HCT116 (cell line): ENCODE data around the gene PAPOLG. TPM values are rescaled to one million over a fixed set of nuclear protein-coding genes. Genes with fewer than 3 reads are reported as not detected.
"Not testable (repeated sequence)": the region's sequence is repeated elsewhere in the genome, so short reads cannot be mapped to it uniquely, and the experiment has no call there.

Experiments
- ATAC-seq: fragments of 200-7000 bp; cut with Tn5 transposase; 2 replicates; pipeline ENCODE4 v1.9.1; 2020; ENCODE audit warnings: mild to moderate bottlenecking, moderate library complexity
- BruUV-seq: library from RNA; stranded (reverse); fragments of 400-500 nt; replicated peaks from 2 replicates; lab custom pipeline; 2021; lab: Mats Ljungman, UMichigan
- CTCF ChIA-PET: fragments of 300-600 bp; sonication (Branson Sonifier 250); formaldehyde crosslinking; loops from one replicate; lab custom pipeline; 2021; ENCODE audit warnings: antibody characterized with exemption; lab: Charles Lee
- POLR2A ChIA-PET: fragments of 300-600, 350-600 bp; sonication (Branson Sonifier 250); formaldehyde crosslinking; loops from one replicate; lab custom pipeline; 2021; ENCODE audit warnings: antibody characterized with exemption; lab: Charles Lee
- RAD21 ChIA-PET, 2 experiments: fragments of 300-600 bp; sonication (Branson Sonifier 250); formaldehyde crosslinking; loops; one replicate each; lab custom pipeline; 2023; ENCODE audit warnings: low total read pairs in 2 of 2; ENCODE audit not compliant: uncharacterized antibody in 2 of 2, unreplicated experiment in 2 of 2, low non-redundant PET in 1 of 2; lab: Charles Lee
- DNase-seq: peaks from one replicate; pipeline ENCODE4 v3.0.0-alpha.2; 2010; ENCODE audit warnings: low read depth, low spot score
- H2AFZ ChIP-seq: fragments of 200-600 bp; shearing (Covaris generic), sonication (generic); 2 replicates; pipeline ENCODE4 v1.6.1; 2017; ENCODE audit warnings: low read depth, mixed run types, mixed read lengths, antibody characterized with exemption, low read length; ENCODE audit not compliant: poor library complexity, severe bottlenecking
- H3K27ac ChIP-seq: 2 replicates; pipeline ENCODE4 v1.5.1; 2012; ENCODE audit warnings: low read depth, low read length
- H3K27me3 ChIP-seq: fragments of 200-600 bp; sonication (generic); 2 replicates; pipeline ENCODE4 v1.6.1; 2016; ENCODE audit warnings: mixed run types, low read length, mixed read lengths; ENCODE audit not compliant: insufficient read depth
- H3K36me3 ChIP-seq, 2 experiments: fragments of 200-500 bp in 1 of 2; fragments of 200-600 bp in 1 of 2; sonication (Bioruptor generic) in 1 of 2; sonication (generic) in 1 of 2; 2 replicates each; pipeline versions ENCODE4 v1.5.1 to v1.6.1; 2014 to 2016; ENCODE audit warnings: low read length in 2 of 2, inconsistent platforms in 1 of 2, mixed read lengths in 1 of 2, mixed run types in 1 of 2; ENCODE audit not compliant: insufficient read depth in 2 of 2, control insufficient read depth in 1 of 2
- H3K4me1 ChIP-seq, 2 experiments: fragments of 200-600 bp in 1 of 2; sonication (generic) in 1 of 2; 2 replicates each; pipeline versions ENCODE4 v1.5.1 to v1.6.1; 2012 to 2017; ENCODE audit warnings: low read length in 2 of 2, inconsistent platforms in 1 of 2, mild to moderate bottlenecking in 1 of 2, mixed read lengths in 1 of 2, mixed run types in 1 of 2, moderate library complexity in 1 of 2; ENCODE audit not compliant: insufficient read depth in 2 of 2, control insufficient read depth in 1 of 2
- H3K4me2 ChIP-seq: fragments of 200-600 bp; sonication (generic); 2 replicates; pipeline ENCODE4 v1.6.1; 2017; ENCODE audit warnings: mixed run types, low read length, mixed read lengths
- H3K4me3 ChIP-seq, 2 experiments: fragments of 200-600 bp in 1 of 2; sonication (generic) in 1 of 2; replicated peaks in 1 of 2; 2 replicates each; pipeline ENCODE4 v1.5.1; 2011 to 2016; ENCODE audit warnings: low read length in 2 of 2, control low read depth in 1 of 2, low read depth in 1 of 2, mild to moderate bottlenecking in 1 of 2, mixed read lengths in 1 of 2, mixed run types in 1 of 2
- H3K79me2 ChIP-seq: fragments of 200-600 bp; sonication (generic); 2 replicates; pipeline ENCODE4 v1.6.1; 2017; ENCODE audit warnings: mild to moderate bottlenecking, mixed run types, low read length, moderate library complexity, mixed read lengths; ENCODE audit not compliant: insufficient read depth
- H3K9ac ChIP-seq: fragments of 200-600 bp; sonication (generic); 2 replicates; pipeline ENCODE4 v1.6.1; 2016; ENCODE audit warnings: low read length, mixed read lengths
- H3K9me2 ChIP-seq: fragments of 200-600 bp; sonication (generic), shearing (Covaris generic); 2 replicates; pipeline ENCODE4 v1.6.1; 2017; ENCODE audit warnings: mixed run types, mild to moderate bottlenecking, moderate library complexity; ENCODE audit not compliant: insufficient read depth
- H3K9me3 ChIP-seq, 2 experiments: fragments of 200-500 bp in 1 of 2; fragments of 200-600 bp in 1 of 2; sonication (Bioruptor generic) in 1 of 2; sonication (generic) in 1 of 2; 2 replicates each; pipeline ENCODE4 v1.6.1; 2014 to 2017; ENCODE audit warnings: low read length in 2 of 2, mixed read lengths in 2 of 2, inconsistent platforms in 1 of 2, low read depth in 1 of 2, mild to moderate bottlenecking in 1 of 2, mixed run types in 1 of 2, moderate library complexity in 1 of 2; ENCODE audit not compliant: control insufficient read depth in 1 of 2, insufficient read depth in 1 of 2
- H4K20me1 ChIP-seq: fragments of 200-600 bp; sonication (generic), shearing (Covaris generic); 2 replicates; pipeline ENCODE4 v1.6.1; 2017; ENCODE audit warnings: mixed run types, mild to moderate bottlenecking, moderate library complexity; ENCODE audit not compliant: insufficient read depth
- ELF1 ChIP-seq: IDR thresholded peaks from 2 replicates; pipeline ENCODE4 v1.6.1; 2012; ENCODE audit warnings: low read depth, borderline replicate concordance
- POLR2A ChIP-seq: IDR thresholded peaks from 2 replicates; pipeline ENCODE4 v1.7.0; 2011; ENCODE audit warnings: borderline replicate concordance; ENCODE audit not compliant: insufficient read depth, insufficient read length; ENCODE audit errors: extremely low read depth
- POLR2AphosphoS5 ChIP-seq: IDR thresholded peaks from 2 replicates; pipeline ENCODE4 v1.6.1; 2011; ENCODE audit warnings: mild to moderate bottlenecking, low read depth, low read length, moderate library complexity
- SRF ChIP-seq: IDR thresholded peaks from 2 replicates; pipeline ENCODE4 v1.6.1; 2012; ENCODE audit warnings: low read depth
- ZFX ChIP-seq: fragments of 450-650 bp; IDR thresholded peaks from 2 replicates; pipeline ENCODE4 v1.6.1; 2017
- intact Hi-C: fragments of 100-400 bp; cut with micrococcal nuclease; formaldehyde crosslinking; loops from 2 replicates; pipeline ENCODE4 v1.10.0; 2022
- total RNA-seq: library from RNA; stranded (reverse); gene quantifications from one replicate; pipeline ENCODE4 v1.2.1, GENCODE V29; 2021; ENCODE audit not compliant: unreplicated experiment
- TF ChIP-seq, protein P1 (sequence below): IDR thresholded peaks from 2 replicates; pipeline ENCODE4 v1.6.1; 2012
- TF ChIP-seq, protein P2 (sequence below): IDR thresholded peaks from 2 replicates; pipeline ENCODE4 v1.6.1; 2012

The PAPOLG gene
- total RNA-seq, 1 experiment from 2014 or later, result 13.2 TPM

DNA sequence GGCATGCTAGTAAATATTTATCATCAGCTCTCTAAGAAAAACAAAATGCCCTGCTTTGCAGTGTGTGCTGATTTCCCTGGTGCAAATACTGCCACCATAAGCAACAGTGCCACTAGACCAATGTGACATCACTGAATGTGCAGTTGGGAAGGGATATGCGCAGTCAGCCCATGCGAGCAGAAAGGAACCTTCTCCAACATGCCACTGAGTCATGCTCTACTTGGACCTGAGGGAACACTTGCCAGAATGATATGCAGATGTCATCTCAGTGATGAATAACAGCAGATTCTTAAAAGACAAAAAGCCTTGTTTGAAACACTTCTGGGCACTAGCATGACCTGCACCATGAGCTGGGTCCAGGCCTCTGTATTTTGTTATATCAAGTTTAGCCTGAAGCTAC, 70.0 kb downstream of the PAPOLG start:
- Histone ChIP-seq H3K4me3 (no peak overlapping the region), H3K4me1 (no peaks in the 10 kb centered on the region), H3K9me3 (no peaks in the 10 kb centered on the region), H4K20me1 (no peaks in the 10 kb centered on the region), H3K9ac (no peak overlapping the region), H3K9me2 (no peaks in the 10 kb centered on the region), H2AFZ (no peak overlapping the region), H3K27ac (no peak overlapping the region), H3K27me3 (no peaks in the 10 kb centered on the region)
- intact Hi-C loops, result no loop called here
- RAD21 ChIA-PET, result no interaction called here
- ATAC-seq, result no peak
- CTCF ChIA-PET, result no interaction called here
- POLR2A ChIA-PET, result no interaction called here
- TF ChIP-seq, protein P1, sequence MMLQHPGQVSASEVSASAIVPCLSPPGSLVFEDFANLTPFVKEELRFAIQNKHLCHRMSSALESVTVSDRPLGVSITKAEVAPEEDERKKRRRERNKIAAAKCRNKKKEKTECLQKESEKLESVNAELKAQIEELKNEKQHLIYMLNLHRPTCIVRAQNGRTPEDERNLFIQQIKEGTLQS, result no peak
- TF ChIP-seq SRF, result no peak
- TF ChIP-seq POLR2A, result no peak
- TF ChIP-seq, protein P2, sequence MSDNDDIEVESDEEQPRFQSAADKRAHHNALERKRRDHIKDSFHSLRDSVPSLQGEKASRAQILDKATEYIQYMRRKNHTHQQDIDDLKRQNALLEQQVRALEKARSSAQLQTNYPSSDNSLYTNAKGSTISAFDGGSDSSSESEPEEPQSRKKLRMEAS, result no peak
- TF ChIP-seq ZFX, result no peak
- TF ChIP-seq ELF1, result no peak
- TF ChIP-seq POLR2AphosphoS5, result no peak
- TF ChIP-seq, all 23 proteins: peak for 0
- Histone ChIP-seq H3K79me2 (no peaks in the 10 kb centered on the region), H3K4me2 (no peak overlapping the region), H3K36me3 (no peaks in the 10 kb centered on the region)
- no TSS peak for BruUV-seq
- no peak for DNase-seq

DNA sequence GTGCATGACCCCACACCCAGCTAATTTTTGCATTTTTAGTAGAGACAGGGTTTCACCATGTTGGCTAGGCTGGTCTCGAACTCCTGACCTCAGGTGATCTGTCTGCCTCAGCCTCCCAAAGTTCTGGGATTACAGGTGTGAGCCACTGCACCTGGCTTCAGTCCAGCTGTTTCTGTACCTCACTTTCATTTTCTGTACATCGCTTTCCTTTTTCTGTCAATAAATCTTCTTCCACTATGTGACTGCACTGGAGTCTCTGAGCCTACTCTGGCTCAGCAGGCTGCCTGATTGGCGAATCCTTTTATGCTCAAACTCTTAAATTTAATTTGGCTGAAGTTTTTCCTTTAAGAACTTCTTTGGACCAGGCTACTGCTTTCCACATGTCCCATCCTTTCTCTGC, 70.8 kb downstream of the PAPOLG start:
- H3K9ac ChIP-seq, H3K36me3 ChIP-seq, H3K27me3 ChIP-seq, RAD21 ChIA-PET, H3K4me1 ChIP-seq, H4K20me1 ChIP-seq, BruUV-seq, DNase-seq, H3K27ac ChIP-seq, CTCF ChIA-PET, H2AFZ ChIP-seq, H3K4me3 ChIP-seq, H3K9me3 ChIP-seq, POLR2A ChIA-PET, ATAC-seq, H3K9me2 ChIP-seq, H3K4me2 ChIP-seq, H3K79me2 ChIP-seq, intact Hi-C loops: not testable (repeated sequence)
